A673 (cell line): ENCODE measurements around the gene RNGTT.

Experiments
- CTCF ChIP-seq: fragments of 300-800, 200-600 bp; sonication (generic); conservative IDR thresholded peaks from 2 replicates; pipeline ENCODE4 v1.5.1; 2017; ENCODE audit warnings: low read depth, mild to moderate bottlenecking, antibody characterized with exemption, low read length, moderate library complexity, mixed read lengths
- EZH2 ChIP-seq: fragments of 200-600 bp; sonication (generic); IDR thresholded peaks from 2 replicates; pipeline ENCODE4 v1.6.1; 2017; ENCODE audit warnings: borderline replicate concordance, low read depth, mild to moderate bottlenecking, mixed read lengths, antibody characterized with exemption, low read length; ENCODE audit not compliant: poor library complexity, severe bottlenecking

GRCh38 chr6:88964509-88964908 lies 1.1 kb upstream of the RNGTT start:
- TF ChIP-seq CTCF (no peak), EZH2 (no peak)
